IPS DF 6.9 (cell line): ENCODE measurements around the gene PXMP4.
"Not testable (repeated sequence)": the region's sequence is repeated elsewhere in the genome, so short reads cannot be mapped to it uniquely, and the experiment has no call there.

Experiments used
- DNase-seq: peaks from one replicate; pipeline ENCODE4 v3.0.0-alpha.2; 2013; ENCODE audit warnings: low read depth, low spot score
- H3K27ac ChIP-seq: one replicate; pipeline ENCODE4 v1.5.1; 2013; ENCODE audit warnings: low read length, control low read depth
- H3K27me3 ChIP-seq: 2 replicates; pipeline ENCODE4 v1.6.1; 2013; ENCODE audit warnings: mild to moderate bottlenecking, low read length; ENCODE audit not compliant: control insufficient read depth, insufficient read depth
- H3K36me3 ChIP-seq: 2 replicates; pipeline ENCODE4 v1.6.1; 2013; ENCODE audit warnings: low read length; ENCODE audit not compliant: control insufficient read depth, insufficient read depth
- H3K4me1 ChIP-seq: 2 replicates; pipeline ENCODE4 v1.6.1; 2013; ENCODE audit warnings: low read length; ENCODE audit not compliant: control insufficient read depth, insufficient read depth
- H3K4me3 ChIP-seq: 2 replicates; pipeline ENCODE4 v1.5.1; 2013; ENCODE audit warnings: mild to moderate bottlenecking, low read length
- H3K9me3 ChIP-seq: 2 replicates; pipeline ENCODE4 v1.6.1; 2013; ENCODE audit warnings: low read length, inconsistent platforms; ENCODE audit not compliant: control insufficient read depth, insufficient read depth
- WGBS: extraction: QIAGEN DNeasy Blood & Tissue Kit; methylation state at CpG from one replicate; pipeline ENCODE4 v1.1.7; 2013; ENCODE audit warnings: mixed read lengths, missing lambda C conversion rate; ENCODE audit not compliant: insufficient read length, insufficient coverage; 5-methylcytosine and 5-hydroxymethylcytosine counted together

PXMP4 gene

DNA sequence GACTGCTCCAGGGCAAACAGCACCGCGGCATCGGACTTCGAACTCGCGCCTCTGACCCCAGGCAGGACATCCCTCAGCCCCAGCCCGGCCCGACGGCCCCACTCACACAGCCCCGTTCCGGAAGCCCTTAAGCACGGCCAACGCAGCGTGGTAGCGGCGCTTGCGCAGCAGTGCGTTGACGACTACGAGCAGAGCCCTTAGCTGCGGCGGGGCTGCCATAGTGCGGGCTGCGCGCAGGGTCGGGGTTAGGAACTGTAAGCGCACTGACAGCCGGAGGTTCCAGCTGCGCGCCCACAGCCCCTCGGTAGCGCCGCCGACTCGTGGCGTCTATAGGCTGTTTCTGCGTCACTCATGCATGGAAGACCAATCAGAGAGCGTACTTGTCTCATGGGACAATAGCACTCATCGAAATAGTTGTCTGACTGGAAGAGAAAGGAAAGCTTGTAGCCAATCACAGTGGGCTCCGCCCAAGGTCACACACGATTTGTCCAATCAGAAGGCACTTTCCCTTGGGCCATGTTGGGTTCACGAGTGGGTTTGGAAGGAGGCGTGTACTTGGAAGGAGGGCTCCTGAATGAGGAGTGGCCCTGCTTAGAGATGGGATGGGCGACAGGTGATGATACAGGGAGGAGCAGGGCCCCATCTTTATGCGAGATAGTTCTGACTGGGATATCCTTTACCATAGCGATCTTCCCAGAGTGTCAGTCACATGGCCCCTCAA is at the start of gene PXMP4:
PXMP4 (minus strand) TSS at position 322 of the 721 bp plus-strand sequence; CDS start at position 219, 103 bp downstream.
- Histone ChIP-seq H3K27me3 (no peaks in the 10 kb centered on the region), H3K4me1 (peaks cover 2% of the 10 kb centered on the region; the same call in 1 of the 2 replicates), H3K36me3 (no peaks in the 10 kb centered on the region), H3K27ac (no peak within 1 kb of the TSS), H3K4me3 (peak within 1 kb of the TSS; percentile 47), H3K9me3 (no peaks in the 10 kb centered on the region)
- DNase-seq: peak; percentile 96
- no CpG with 5 or more reads among the region's 46 CpGs for WGBS

DNA sequence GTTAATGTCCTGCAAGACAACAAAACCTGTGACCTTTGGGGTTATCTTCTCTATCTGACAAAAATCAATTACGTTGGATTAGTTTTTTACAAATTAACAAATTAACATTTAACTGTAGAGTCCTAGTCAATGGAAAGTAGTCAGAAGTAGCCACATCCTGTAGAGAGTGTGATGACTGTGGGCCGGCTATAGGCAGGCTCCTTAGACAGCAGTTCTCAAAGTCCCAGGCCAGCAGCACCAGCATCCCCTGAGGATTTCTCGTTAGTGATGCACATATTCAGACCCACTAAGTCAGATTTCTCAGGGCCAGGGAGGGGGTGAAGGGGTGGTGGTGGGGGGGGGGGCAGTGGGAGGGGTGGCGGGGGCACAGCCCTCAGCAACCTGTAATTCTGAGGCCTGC is 48.9 kb upstream of the PXMP4 start:
- no peak overlapping the region for H3K27ac ChIP-seq
- no CpG with 5 or more reads among the region's 4 CpGs for WGBS
- no peaks in the 10 kb centered on the region for H3K27me3 ChIP-seq
- no peaks in the 10 kb centered on the region for H3K9me3 ChIP-seq
- no peak overlapping the region for H3K4me3 ChIP-seq
- H3K36me3 ChIP-seq: peaks cover 2% of the 10 kb centered on the region; the same call in 1 of the 2 replicates
- DNase-seq: no peak
- no peaks in the 10 kb centered on the region; the same call in 1 of the 2 replicates for H3K4me1 ChIP-seq

GRCh38 chr20:33767777-33768138 is 47.6 kb upstream of the PXMP4 start:
- DNase-seq: no peak
- H3K36me3 ChIP-seq: peaks cover 2% of the 10 kb centered on the region; the same call in 1 of the 2 replicates
- no peaks in the 10 kb centered on the region for H3K9me3 ChIP-seq
- no CpG with 5 or more reads among the region's 2 CpGs for WGBS
- no peaks in the 10 kb centered on the region; the same call in 1 of the 2 replicates for H3K4me1 ChIP-seq
- H3K27ac ChIP-seq: no peak overlapping the region
- no peaks in the 10 kb centered on the region for H3K27me3 ChIP-seq
- no peak overlapping the region for H3K4me3 ChIP-seq

DNA sequence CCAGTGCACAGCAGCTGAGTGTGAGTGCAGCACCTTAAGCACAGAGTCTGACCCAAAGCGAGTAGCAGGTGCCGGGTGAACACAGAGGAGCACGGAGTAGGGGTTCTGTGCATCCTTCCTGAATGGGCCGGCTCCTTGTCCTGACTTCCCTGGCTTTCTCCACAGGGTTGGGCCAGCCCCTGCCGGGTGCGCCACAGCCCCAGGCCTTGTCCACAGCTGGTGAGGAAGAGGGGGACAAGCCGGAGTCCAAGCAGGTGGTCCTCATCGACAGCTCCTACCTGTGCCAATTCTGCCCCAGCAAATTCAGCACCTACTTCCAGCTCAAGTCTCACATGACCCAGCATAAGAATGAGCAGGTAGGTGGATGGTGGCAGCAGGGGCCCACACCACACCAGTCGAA is 46.6 kb upstream of the PXMP4 start:
- H3K27me3 ChIP-seq: no peaks in the 10 kb centered on the region
- H3K4me3 ChIP-seq: no peak overlapping the region
- no CpG with 5 or more reads among the region's 9 CpGs for WGBS
- no peaks in the 10 kb centered on the region for H3K9me3 ChIP-seq
- H3K4me1 ChIP-seq: no peaks in the 10 kb centered on the region; the same call in 1 of the 2 replicates
- peaks cover 2% of the 10 kb centered on the region; the same call in 1 of the 2 replicates for H3K36me3 ChIP-seq
- no peak overlapping the region for H3K27ac ChIP-seq
- no peak for DNase-seq

GRCh38 chr20:33765592-33765991 is 45.5 kb upstream of the PXMP4 start:
- H3K27me3 ChIP-seq: no peaks in the 10 kb centered on the region
- H3K4me1 ChIP-seq: no peaks in the 10 kb centered on the region; the same call in 1 of the 2 replicates
- no peak overlapping the region for H3K27ac ChIP-seq
- H3K9me3 ChIP-seq: no peaks in the 10 kb centered on the region
- no CpG with 5 or more reads among the region's 5 CpGs for WGBS
- H3K4me3 ChIP-seq: no peak overlapping the region
- no peak for DNase-seq
- H3K36me3 ChIP-seq: peaks cover 2% of the 10 kb centered on the region; the same call in 1 of the 2 replicates

DNA sequence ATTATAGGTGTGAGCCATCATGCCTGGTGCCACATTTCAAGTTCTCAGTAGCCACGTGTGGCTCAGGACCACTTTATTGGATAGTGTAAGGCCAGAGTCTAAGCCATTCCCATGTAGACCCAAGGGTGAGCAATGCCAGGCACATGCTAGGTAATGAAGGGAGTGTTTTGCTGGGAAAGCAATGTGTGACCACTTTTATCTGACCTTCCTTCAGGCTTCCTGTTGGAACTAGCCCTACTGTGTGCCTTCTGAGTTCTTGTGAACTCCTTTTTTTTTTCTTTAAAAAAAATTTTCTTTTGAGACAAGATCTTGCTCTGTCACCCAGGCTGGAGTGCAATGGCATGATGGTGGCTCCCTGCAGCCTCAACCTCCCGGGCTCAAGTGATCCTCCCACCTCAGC is 45.0 kb upstream of the PXMP4 start:
- Histone ChIP-seq H3K27me3 (no peaks in the 10 kb centered on the region), H3K4me1 (no peaks in the 10 kb centered on the region; the same call in 1 of the 2 replicates), H3K36me3 (peaks cover 2% of the 10 kb centered on the region; the same call in 1 of the 2 replicates), H3K27ac (no peak overlapping the region), H3K4me3 (no peak overlapping the region), H3K9me3 (no peaks in the 10 kb centered on the region)
- no CpG with 5 or more reads among the region's 2 CpGs for WGBS
- DNase-seq: no peak

- H3K36me3 ChIP-seq: 0 out of 2 replicates have a peak, but pooled peaks cover 1% of the 10 kb centered on the region
- no peaks in the 10 kb centered on the region for H3K9me3 ChIP-seq
- no peak overlapping the region for H3K4me3 ChIP-seq
- WGBS: no CpG with 5 or more reads among the region's 13 CpGs
- no peak overlapping the region for H3K27ac ChIP-seq
- H3K4me1 ChIP-seq: no peaks in the 10 kb centered on the region; the same call in 1 of the 2 replicates
- H3K27me3 ChIP-seq: no peaks in the 10 kb centered on the region
- DNase-seq: no peak
Measured at GRCh38 chr20:33761698-33762250, 41.7 kb upstream of the PXMP4 start.

DNA sequence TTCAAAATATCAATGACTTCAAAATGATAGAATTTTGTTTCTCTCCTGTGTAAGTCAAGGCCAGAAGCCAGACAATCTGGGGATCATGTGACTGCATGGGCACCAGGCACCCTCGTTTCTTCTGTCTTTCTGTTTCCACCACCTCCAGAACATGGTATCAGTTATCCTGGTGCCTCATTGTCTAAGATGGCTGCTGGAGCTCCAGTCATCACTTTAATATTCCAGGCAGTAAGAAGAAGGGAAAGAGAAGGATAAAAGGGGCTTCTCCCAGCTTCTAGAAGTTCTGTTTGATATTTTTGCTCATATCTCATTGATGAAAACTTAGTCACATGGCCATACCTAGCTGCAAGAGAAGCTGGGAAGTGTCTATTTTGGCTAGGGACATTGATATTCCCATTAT is 37.3 kb upstream of the PXMP4 start:
- peaks cover 2% of the 10 kb centered on the region; the same call in 1 of the 2 replicates for H3K4me1 ChIP-seq
- no CpG with 5 or more reads among the region's 1 CpG for WGBS
- no peak overlapping the region for H3K27ac ChIP-seq
- no peak overlapping the region for H3K4me3 ChIP-seq
- no peak for DNase-seq
- no peaks in the 10 kb centered on the region for H3K27me3 ChIP-seq
- no peaks in the 10 kb centered on the region for H3K9me3 ChIP-seq
- H3K36me3 ChIP-seq: 0 out of 2 replicates have a peak, but pooled peaks cover 4% of the 10 kb centered on the region

DNA sequence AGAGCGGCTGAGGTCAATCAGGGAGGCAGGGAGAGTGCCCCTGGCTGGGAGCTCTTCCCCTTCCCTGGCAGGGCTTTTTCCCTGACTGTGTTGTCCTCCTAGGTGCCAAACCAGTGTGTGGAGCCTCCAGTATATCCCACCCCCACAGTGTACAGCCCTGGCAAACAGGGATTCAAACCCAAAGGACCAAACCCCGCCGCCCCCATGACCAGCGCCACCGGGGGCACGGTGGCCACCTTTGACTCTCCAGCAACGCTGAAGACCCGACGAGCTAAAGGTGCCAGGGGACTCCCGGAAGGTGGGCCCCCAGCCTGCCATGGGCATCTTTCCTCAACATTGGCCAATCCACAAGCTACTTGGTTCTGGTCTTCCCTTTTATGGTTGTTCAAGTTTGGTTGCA is 36.9 kb upstream of the PXMP4 start:
- H3K4me1 ChIP-seq: peaks cover 2% of the 10 kb centered on the region; the same call in 1 of the 2 replicates
- no peak overlapping the region for H3K27ac ChIP-seq
- no peaks in the 10 kb centered on the region for H3K9me3 ChIP-seq
- H3K27me3 ChIP-seq: no peaks in the 10 kb centered on the region
- H3K4me3 ChIP-seq: no peak overlapping the region
- WGBS: no CpG with 5 or more reads among the region's 10 CpGs
- H3K36me3 ChIP-seq: 0 out of 2 replicates have a peak, but pooled peaks cover 4% of the 10 kb centered on the region
- no peak for DNase-seq

DNA sequence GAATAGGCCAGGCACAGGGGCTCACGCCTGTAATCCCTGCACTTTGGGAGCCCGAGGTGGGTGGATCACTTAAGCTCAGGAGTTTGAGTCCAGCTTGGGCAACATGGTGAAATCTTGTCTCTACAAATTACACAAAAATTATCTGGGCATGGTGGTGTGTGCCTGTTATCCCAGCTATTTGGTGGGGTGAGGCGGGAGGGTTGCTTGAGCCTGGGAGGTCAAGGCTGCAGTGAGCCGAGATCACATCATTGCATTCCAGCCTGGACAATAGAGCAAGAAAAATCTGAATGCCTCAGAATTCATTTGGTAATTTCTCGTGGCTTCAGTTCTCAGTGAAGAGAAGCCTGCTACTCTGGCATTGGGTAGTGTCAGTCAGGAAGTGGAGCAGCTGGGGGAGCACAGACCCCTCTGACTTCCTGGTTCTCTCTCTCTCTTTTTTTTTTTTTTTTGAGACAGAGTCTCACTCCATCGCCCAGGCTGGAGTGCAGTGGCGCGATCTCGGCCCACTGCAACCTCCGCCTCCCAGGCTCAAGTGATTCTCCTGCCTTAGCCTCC is 35.9 kb upstream of the PXMP4 start:
- not testable (repeated sequence) for DNase-seq, H3K4me1 ChIP-seq, H3K27ac ChIP-seq, H3K27me3 ChIP-seq, H3K36me3 ChIP-seq, H3K4me3 ChIP-seq, H3K9me3 ChIP-seq
- no CpG with 5 or more reads among the region's 10 CpGs for WGBS
